ENCODE data around the gene MYLK4. TPM values are rescaled to one million over a fixed set of nuclear protein-coding genes. Genes with fewer than 3 reads are reported as not detected.

MYLK4 gene
- total RNA-seq, 3 donors from 2014 or later = 0.41 to 0.82 (median 0.43) TPM

DNA sequence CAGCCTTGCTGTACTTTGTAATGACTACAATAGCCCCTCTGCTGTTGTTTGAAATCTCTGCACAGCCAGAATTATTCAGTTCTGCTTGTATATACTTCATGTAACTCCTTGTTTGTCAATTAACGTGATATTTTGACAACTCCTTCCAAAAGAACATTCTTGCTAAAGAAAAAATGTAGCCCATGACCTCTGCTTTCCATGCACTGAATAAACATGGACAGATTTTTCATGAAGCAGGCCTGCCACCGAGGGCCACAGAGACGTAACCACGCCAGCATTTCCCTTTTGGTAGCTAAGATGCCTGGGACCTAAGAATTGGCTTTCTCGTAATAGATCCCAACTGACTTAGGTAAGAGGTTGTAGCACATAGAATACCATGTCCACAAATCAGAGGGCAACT lies 135.9 kb downstream of the MYLK4 start:
- DNase-seq = no peak
- no peaks in the 10 kb centered on the region for H3K36me3 ChIP-seq (ENCODE audit: low read depth)
- H3K4me1 ChIP-seq (ENCODE audit: low read depth) = no peaks in the 10 kb centered on the region
- intact Hi-C loops (cut with DNase I, micrococcal nuclease) = no loop called here
- no peak for ATAC-seq
- peaks cover 4% of the 10 kb centered on the region for H3K9me3 ChIP-seq
- TF ChIP-seq, protein P1, sequence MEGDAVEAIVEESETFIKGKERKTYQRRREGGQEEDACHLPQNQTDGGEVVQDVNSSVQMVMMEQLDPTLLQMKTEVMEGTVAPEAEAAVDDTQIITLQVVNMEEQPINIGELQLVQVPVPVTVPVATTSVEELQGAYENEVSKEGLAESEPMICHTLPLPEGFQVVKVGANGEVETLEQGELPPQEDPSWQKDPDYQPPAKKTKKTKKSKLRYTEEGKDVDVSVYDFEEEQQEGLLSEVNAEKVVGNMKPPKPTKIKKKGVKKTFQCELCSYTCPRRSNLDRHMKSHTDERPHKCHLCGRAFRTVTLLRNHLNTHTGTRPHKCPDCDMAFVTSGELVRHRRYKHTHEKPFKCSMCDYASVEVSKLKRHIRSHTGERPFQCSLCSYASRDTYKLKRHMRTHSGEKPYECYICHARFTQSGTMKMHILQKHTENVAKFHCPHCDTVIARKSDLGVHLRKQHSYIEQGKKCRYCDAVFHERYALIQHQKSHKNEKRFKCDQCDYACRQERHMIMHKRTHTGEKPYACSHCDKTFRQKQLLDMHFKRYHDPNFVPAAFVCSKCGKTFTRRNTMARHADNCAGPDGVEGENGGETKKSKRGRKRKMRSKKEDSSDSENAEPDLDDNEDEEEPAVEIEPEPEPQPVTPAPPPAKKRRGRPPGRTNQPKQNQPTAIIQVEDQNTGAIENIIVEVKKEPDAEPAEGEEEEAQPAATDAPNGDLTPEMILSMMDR (IDR thresholded peaks at IDR 0.05) = no peak
- no peak overlapping the region for H3K4me3 ChIP-seq

DNA sequence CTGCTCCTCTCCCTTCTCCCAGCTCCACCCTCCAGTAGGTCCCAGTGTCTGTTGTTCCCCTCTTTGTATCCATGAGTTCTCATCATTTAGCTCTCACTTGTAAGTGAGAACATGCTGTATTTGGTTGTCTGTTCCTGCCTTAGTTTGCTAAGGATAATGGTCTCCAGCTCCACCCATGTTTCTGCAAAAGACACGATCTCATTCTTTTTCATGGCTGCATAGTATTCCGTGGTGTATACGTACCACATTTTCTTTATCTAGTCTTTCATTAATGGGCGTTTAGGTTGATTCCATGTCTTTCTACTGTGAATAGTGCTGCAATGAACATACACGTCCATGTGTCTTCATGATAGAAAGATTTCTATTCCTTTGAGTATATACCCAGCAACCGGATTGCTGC lies 136.6 kb downstream of the MYLK4 start:
- Histone ChIP-seq H3K4me1 (ENCODE audit: low read depth) (no peaks in the 10 kb centered on the region), H3K9me3 (peaks cover 4% of the 10 kb centered on the region), H3K4me3 (no peak overlapping the region), H3K36me3 (ENCODE audit: low read depth) (no peaks in the 10 kb centered on the region)
- intact Hi-C loops (cut with DNase I, micrococcal nuclease) = no loop called here
- TF ChIP-seq, protein P1 (IDR thresholded peaks at IDR 0.05) = no peak
- no peak for DNase-seq
- ATAC-seq = no peak

Other genes with a start within 250 kb of the MYLK4 start
- 10 to 100 TPM; 39.0 to 41.1 (median 39.7) TPM for gene WRNIP1, start 14.5 kb upstream of the MYLK4 start, total RNA-seq
- gene SERPINB1, start 90.9 kb upstream of the MYLK4 start, total RNA-seq = 100 to 1,000 TPM in 2 of 3 donors, 10 to 100 TPM in 1; 66.7 to 187 (median 132) TPM
- gene SERPINB9, start 152.4 kb upstream of the MYLK4 start, total RNA-seq = 1 to 10 TPM; 3.7 to 6.4 (median 4.2) TPM
- gene SERPINB6, start 220.6 kb upstream of the MYLK4 start, total RNA-seq = 100 to 1,000 TPM; 134 to 147 (median 142) TPM
- gene NQO2, start 249.0 kb upstream of the MYLK4 start, total RNA-seq = 10 to 100 TPM; 13.4 to 24.1 (median 23.2) TPM